Astrocyte (in vitro differentiated cells and primary cell): ENCODE measurements around the gene ABI2.

Source experiments
- CTCF ChIP-seq: IDR thresholded peaks from 2 replicates; pipeline ENCODE4 v1.5.1; 2011; ENCODE audit warnings: low read depth, mild to moderate bottlenecking, inconsistent platforms, low read length, moderate library complexity; ENCODE audit not compliant: insufficient read depth
- EZH2 ChIP-seq: IDR thresholded peaks from 2 replicates; pipeline ENCODE4 v1.6.1; 2012; ENCODE audit warnings: mild to moderate bottlenecking, low read length, inconsistent platforms; ENCODE audit not compliant: insufficient read depth

GRCh38 chr2:203444738-203445137 lies 116.5 kb downstream of the ABI2 start:
- no peak for TF ChIP-seq EZH2
- TF ChIP-seq CTCF, result no peak
